ENCODE results near the gene UBE2E3. TPM values are rescaled to one million over a fixed set of nuclear protein-coding genes. Genes with fewer than 3 reads are reported as not detected.

The UBE2E3 gene
- total RNA-seq, 3 donors from 2014 or later: 48.3 to 63.6 (median 52.8) TPM

GRCh38 chr2:180962727-180963314, 17.6 kb upstream of the UBE2E3 start:
- TF ChIP-seq CTCF (IDR thresholded peaks at IDR 0.05): no peak
- ATAC-seq (peak; percentile 51), DNase-seq (no peak)
- no peaks in the 10 kb centered on the region for H3K4me1 ChIP-seq (ENCODE audit: low read depth)
- H3K4me3 ChIP-seq: no peak overlapping the region
- intact Hi-C loops (cut with DNase I, micrococcal nuclease): no loop called here
- no peaks in the 10 kb centered on the region for H3K36me3 ChIP-seq (ENCODE audit: low read depth)
- no peaks in the 10 kb centered on the region for H3K9me3 ChIP-seq

- H3K4me3 ChIP-seq: no peak overlapping the region
- intact Hi-C loops (cut with DNase I, micrococcal nuclease): no loop called here
These were observed 14.0 kb upstream of the UBE2E3 start for GRCh38 chr2:180966378-180966777.

GRCh38 chr2:180969124-180969523, 11.3 kb upstream of the UBE2E3 start:
- no peak overlapping the region for H3K4me3 ChIP-seq
- DNase-seq (no peak), ATAC-seq (no peak)
- H3K9me3 ChIP-seq: no peaks in the 10 kb centered on the region
- intact Hi-C loops (cut with DNase I, micrococcal nuclease): no loop called here
- no peaks in the 10 kb centered on the region for H3K4me1 ChIP-seq (ENCODE audit: low read depth)
- no peak for TF ChIP-seq CTCF (IDR thresholded peaks at IDR 0.05)
- H3K36me3 ChIP-seq (ENCODE audit: low read depth): no peaks in the 10 kb centered on the region

More at GRCh38 chr2:180966378-180966777, 14.0 kb upstream of the UBE2E3 start:
- Histone ChIP-seq H3K9me3 (no peaks in the 10 kb centered on the region), H3K36me3 (ENCODE audit: low read depth) (no peaks in the 10 kb centered on the region), H3K4me1 (ENCODE audit: low read depth) (no peaks in the 10 kb centered on the region)
- DNase-seq (no peak), ATAC-seq (no peak)
- TF ChIP-seq CTCF (IDR thresholded peaks at IDR 0.05): no peak

- no peak for ATAC-seq
- no peak for TF ChIP-seq CTCF (IDR thresholded peaks at IDR 0.05)
- DNase-seq: no peak
- H3K4me3 ChIP-seq: no peak overlapping the region
- no peaks in the 10 kb centered on the region for H3K4me1 ChIP-seq (ENCODE audit: low read depth)
- intact Hi-C loops (cut with DNase I, micrococcal nuclease): no loop called here
- no peaks in the 10 kb centered on the region for H3K9me3 ChIP-seq
- H3K36me3 ChIP-seq (ENCODE audit: low read depth): no peaks in the 10 kb centered on the region
These were observed 10.4 kb upstream of the UBE2E3 start for GRCh38 chr2:180970016-180970415.

- intact Hi-C loops (cut with DNase I, micrococcal nuclease): no loop called here
- DNase-seq (no peak), ATAC-seq (no peak)
- H3K9me3 ChIP-seq: no peaks in the 10 kb centered on the region
- no peak for TF ChIP-seq CTCF (IDR thresholded peaks at IDR 0.05)
- H3K4me3 ChIP-seq: no peak overlapping the region
- H3K36me3 ChIP-seq (ENCODE audit: low read depth): no peaks in the 10 kb centered on the region
- no peaks in the 10 kb centered on the region for H3K4me1 ChIP-seq (ENCODE audit: low read depth)
These were observed 8.6 kb upstream of the UBE2E3 start for GRCh38 chr2:180971811-180972210.

GRCh38 chr2:180975585-180975984, 4.8 kb upstream of the UBE2E3 start:
- ATAC-seq (no peak), DNase-seq (no peak)
- Histone ChIP-seq H3K4me1 (ENCODE audit: low read depth) (no peaks in the 10 kb centered on the region), H3K4me3 (no peak overlapping the region), H3K9me3 (no peaks in the 10 kb centered on the region), H3K36me3 (ENCODE audit: low read depth) (no peaks in the 10 kb centered on the region)
- no peak for TF ChIP-seq CTCF (IDR thresholded peaks at IDR 0.05)
- intact Hi-C loops (cut with DNase I, micrococcal nuclease): no loop called here

Measured in mucosa of descending colon (tissue), 3 donors.